Measurements from ENCODE around the gene FBXL7. TPM values are rescaled to one million over a fixed set of nuclear protein-coding genes. Genes with fewer than 3 reads are reported as not detected.

FBXL7 gene
- total RNA-seq, 1 experiment from 2014 or later: 3.9 TPM

- no peak for DNase-seq (ENCODE audit: extremely low read depth, low read depth)
Measured at GRCh38 chr5:15647251-15647650, 147.3 kb downstream of the FBXL7 start.

- DNase-seq (ENCODE audit: extremely low read depth, low read depth): no peak
Measured at GRCh38 chr5:15650266-15650665, 150.3 kb downstream of the FBXL7 start.

- no peak for DNase-seq (ENCODE audit: extremely low read depth, low read depth)
Measured at GRCh38 chr5:15654779-15655178, 154.8 kb downstream of the FBXL7 start.

GRCh38 chr5:15655683-15656082 is 155.7 kb downstream of the FBXL7 start:
- DNase-seq (ENCODE audit: extremely low read depth, low read depth): no peak

- no peak for DNase-seq (ENCODE audit: extremely low read depth, low read depth)
Measured at GRCh38 chr5:15664961-15665360, 165.0 kb downstream of the FBXL7 start.

- DNase-seq (ENCODE audit: extremely low read depth, low read depth): no peak
Measured at GRCh38 chr5:15669826-15670225, 169.8 kb downstream of the FBXL7 start.

GRCh38 chr5:15674716-15675115 is 174.7 kb downstream of the FBXL7 start:
- DNase-seq (ENCODE audit: extremely low read depth, low read depth): no peak

GRCh38 chr5:15676591-15676990 is 176.6 kb downstream of the FBXL7 start:
- no peak for DNase-seq (ENCODE audit: extremely low read depth, low read depth)

GRCh38 chr5:15679161-15679560 is 179.2 kb downstream of the FBXL7 start:
- no peak for DNase-seq (ENCODE audit: extremely low read depth, low read depth)

GRCh38 chr5:15680455-15680854 is 180.5 kb downstream of the FBXL7 start:
- no peak for DNase-seq (ENCODE audit: extremely low read depth, low read depth)

- no peak for DNase-seq (ENCODE audit: extremely low read depth, low read depth)
Measured at GRCh38 chr5:15682122-15682521, 182.1 kb downstream of the FBXL7 start.

GRCh38 chr5:15682566-15682965 is 182.6 kb downstream of the FBXL7 start:
- DNase-seq (ENCODE audit: extremely low read depth, low read depth): no peak

- peak; percentile 8 for DNase-seq (ENCODE audit: extremely low read depth, low read depth)
Measured at GRCh38 chr5:15683332-15683731, 183.4 kb downstream of the FBXL7 start.

GRCh38 chr5:15687401-15687800 is 187.4 kb downstream of the FBXL7 start:
- DNase-seq (ENCODE audit: extremely low read depth, low read depth): no peak

GRCh38 chr5:15689836-15690235 is 189.9 kb downstream of the FBXL7 start:
- no peak for DNase-seq (ENCODE audit: extremely low read depth, low read depth)

GRCh38 chr5:15690611-15691010 is 190.6 kb downstream of the FBXL7 start:
- no peak for DNase-seq (ENCODE audit: extremely low read depth, low read depth)

GRCh38 chr5:15691521-15691920 is 191.5 kb downstream of the FBXL7 start:
- DNase-seq (ENCODE audit: extremely low read depth, low read depth): peak; percentile 8

GRCh38 chr5:15692706-15693381 is 192.9 kb downstream of the FBXL7 start:
- no peak for DNase-seq (ENCODE audit: extremely low read depth, low read depth)

GRCh38 chr5:15693382-15693728 is 193.4 kb downstream of the FBXL7 start:
- no peak for DNase-seq (ENCODE audit: extremely low read depth, low read depth)

GRCh38 chr5:15693933-15694332 is 194.0 kb downstream of the FBXL7 start:
- no peak for DNase-seq (ENCODE audit: extremely low read depth, low read depth)

- DNase-seq (ENCODE audit: extremely low read depth, low read depth): no peak
Measured at GRCh38 chr5:15694696-15695214, 194.8 kb downstream of the FBXL7 start.

GRCh38 chr5:15695215-15695731 is 195.3 kb downstream of the FBXL7 start:
- no peak for DNase-seq (ENCODE audit: extremely low read depth, low read depth)

- DNase-seq (ENCODE audit: extremely low read depth, low read depth): no peak
Measured at GRCh38 chr5:15700373-15700772, 200.4 kb downstream of the FBXL7 start.

Measured in NCI-H460 (cell line).